PFSK-1 (cell line): ENCODE measurements around the gene OR52K2.

Experiments
- POLR2AphosphoS5 ChIP-seq: IDR thresholded peaks from 2 replicates; pipeline ENCODE4 v1.6.1; 2012; ENCODE audit warnings: low read depth, mild to moderate bottlenecking, control low read depth, low read length, moderate library complexity
- SIN3A ChIP-seq: IDR thresholded peaks from 2 replicates; pipeline ENCODE4 v1.6.1; 2012; ENCODE audit warnings: mild to moderate bottlenecking, low read length, moderate library complexity, borderline replicate concordance; ENCODE audit not compliant: insufficient read depth
- TAF1 ChIP-seq: IDR thresholded peaks from 2 replicates; pipeline ENCODE4 v1.6.1; 2012; ENCODE audit warnings: low read length, control low read depth, borderline replicate concordance; ENCODE audit not compliant: insufficient read depth
- TF ChIP-seq, protein P1 (sequence below), 2 experiments: IDR thresholded peaks; 2 replicates each; pipeline versions ENCODE4 v1.6.1 to v1.8.0; 2011 to 2012; ENCODE audit warnings: low read depth in 2 of 2, low read length in 2 of 2, control low read depth in 1 of 2, inconsistent platforms in 1 of 2, mild to moderate bottlenecking in 1 of 2, moderate library complexity in 1 of 2; ENCODE audit not compliant: insufficient read depth in 1 of 2

DNA sequence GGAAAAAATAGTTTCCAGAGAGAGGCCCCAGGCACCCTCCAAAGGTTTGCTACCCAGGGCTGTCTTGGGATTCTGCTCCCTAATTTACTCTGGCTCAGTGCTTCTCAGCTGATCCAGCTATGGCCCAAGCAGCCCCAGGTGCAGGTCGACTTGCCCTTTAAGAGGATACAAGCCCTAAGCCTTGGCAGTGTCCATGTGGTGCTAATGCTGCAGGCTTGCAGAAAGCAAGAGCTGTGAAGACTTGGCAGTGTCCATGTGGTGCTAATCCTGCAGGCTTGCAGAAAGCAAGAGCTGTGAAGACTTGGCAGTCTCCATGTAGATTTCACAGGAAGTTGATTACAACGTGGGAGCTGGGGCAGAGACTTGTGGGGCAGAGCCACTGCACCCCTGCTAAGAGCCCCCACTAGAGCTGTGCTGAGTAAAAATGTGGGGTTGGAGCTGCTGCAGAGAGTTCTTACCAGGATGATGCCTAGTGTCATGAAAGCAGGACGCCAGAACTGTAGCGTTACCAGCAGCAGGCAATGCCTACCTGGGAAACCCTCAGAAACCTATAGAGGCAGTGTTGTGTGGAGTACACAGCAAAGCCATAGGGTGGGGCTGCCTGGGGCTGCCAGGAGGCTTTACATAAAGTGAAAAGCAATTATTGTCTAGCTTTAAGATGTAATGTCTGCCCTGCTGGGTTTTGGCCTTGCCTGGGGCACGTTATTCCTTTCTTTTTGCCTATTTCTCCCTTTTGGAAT is 17.2 kb downstream of the OR52K2 start:
- TF ChIP-seq, protein P1, sequence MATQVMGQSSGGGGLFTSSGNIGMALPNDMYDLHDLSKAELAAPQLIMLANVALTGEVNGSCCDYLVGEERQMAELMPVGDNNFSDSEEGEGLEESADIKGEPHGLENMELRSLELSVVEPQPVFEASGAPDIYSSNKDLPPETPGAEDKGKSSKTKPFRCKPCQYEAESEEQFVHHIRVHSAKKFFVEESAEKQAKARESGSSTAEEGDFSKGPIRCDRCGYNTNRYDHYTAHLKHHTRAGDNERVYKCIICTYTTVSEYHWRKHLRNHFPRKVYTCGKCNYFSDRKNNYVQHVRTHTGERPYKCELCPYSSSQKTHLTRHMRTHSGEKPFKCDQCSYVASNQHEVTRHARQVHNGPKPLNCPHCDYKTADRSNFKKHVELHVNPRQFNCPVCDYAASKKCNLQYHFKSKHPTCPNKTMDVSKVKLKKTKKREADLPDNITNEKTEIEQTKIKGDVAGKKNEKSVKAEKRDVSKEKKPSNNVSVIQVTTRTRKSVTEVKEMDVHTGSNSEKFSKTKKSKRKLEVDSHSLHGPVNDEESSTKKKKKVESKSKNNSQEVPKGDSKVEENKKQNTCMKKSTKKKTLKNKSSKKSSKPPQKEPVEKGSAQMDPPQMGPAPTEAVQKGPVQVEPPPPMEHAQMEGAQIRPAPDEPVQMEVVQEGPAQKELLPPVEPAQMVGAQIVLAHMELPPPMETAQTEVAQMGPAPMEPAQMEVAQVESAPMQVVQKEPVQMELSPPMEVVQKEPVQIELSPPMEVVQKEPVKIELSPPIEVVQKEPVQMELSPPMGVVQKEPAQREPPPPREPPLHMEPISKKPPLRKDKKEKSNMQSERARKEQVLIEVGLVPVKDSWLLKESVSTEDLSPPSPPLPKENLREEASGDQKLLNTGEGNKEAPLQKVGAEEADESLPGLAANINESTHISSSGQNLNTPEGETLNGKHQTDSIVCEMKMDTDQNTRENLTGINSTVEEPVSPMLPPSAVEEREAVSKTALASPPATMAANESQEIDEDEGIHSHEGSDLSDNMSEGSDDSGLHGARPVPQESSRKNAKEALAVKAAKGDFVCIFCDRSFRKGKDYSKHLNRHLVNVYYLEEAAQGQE (IDR thresholded peaks at IDR 0.05; ENCODE audit: insufficient read depth in 1 of 2, low read depth in 2 of 2, low read length in 2 of 2): no peak
- TF ChIP-seq TAF1: no peak
- no peak for TF ChIP-seq POLR2AphosphoS5
- no peak for TF ChIP-seq SIN3A
